ENCODE results near the gene SENP3.

GRCh38 chr17:7615265-7615747, 53.6 kb downstream of the SENP3 start:
- TF ChIP-seq CTCF (IDR thresholded peaks at IDR 0.05) (no peak), POLR2A (IDR thresholded peaks at IDR 0.05) (no peak), POLR2AphosphoS5 (IDR thresholded peaks at IDR 0.05) (no peak), EP300 (IDR thresholded peaks at IDR 0.05) (no peak)

Measured in suprapubic skin (tissue), 4 donors.